ENCODE data around the gene FGD4. TPM values are rescaled to one million over a fixed set of nuclear protein-coding genes. Genes with fewer than 3 reads are reported as not detected.

FGD4 gene
- total and polyA plus RNA-seq, 2 of the 4 experiments (the other 2 are of a cell fraction): 2.1 to 8.8 TPM

DNA sequence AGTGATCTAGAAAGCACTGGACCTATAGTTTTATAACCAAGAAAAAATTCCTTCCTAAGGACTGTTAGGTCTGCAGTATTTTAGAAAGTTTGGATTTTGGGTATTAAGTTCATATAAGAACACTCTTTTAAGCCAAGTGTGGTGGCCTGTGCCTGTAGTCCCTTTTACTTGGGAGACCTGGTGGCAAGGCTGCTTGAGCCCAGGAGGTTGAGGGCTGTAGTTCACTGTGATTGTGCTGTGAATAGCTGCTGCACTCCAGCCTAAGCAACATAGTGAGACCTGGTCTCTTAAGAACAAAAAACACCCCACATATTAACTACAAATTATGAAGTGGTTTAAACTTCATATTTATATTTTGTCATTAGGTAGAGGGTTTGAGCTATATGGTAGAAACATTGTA, 289.4 kb downstream of the FGD4 start:
- dilution Hi-C loops (cut with HindIII; ENCODE audit: low sequenced_read_pairs, unreplicated experiment): no loop called here
- no peak for ATAC-seq (ENCODE audit: low read depth)
- POLR2A ChIA-PET (ENCODE audit: unreplicated experiment): interaction anchor here (0.6 kb wide), 1 partner anchor 9 kb away, joined by 6 read pairs; no protein-coding TSS in a partner anchor

More for the DNA sequence above, 289.4 kb downstream of the FGD4 start:
- Histone ChIP-seq H3K79me1 (ENCODE audit: low read depth in 1 of 2, low read length in 2 of 2) (peaks cover 8 to 59% of the 10 kb centered on the region in 2 experiments), H4K8ac (ENCODE audit: low read depth in 2 of 2, low read length in 2 of 2) (no peak overlapping the region), H4K5ac (ENCODE audit: low read depth, low read length) (no peak overlapping the region), H3K27me3 (ENCODE audit: control insufficient read depth, insufficient read depth, low read length) (no peaks in the 10 kb centered on the region), H3K36me3 (ENCODE audit: control insufficient read depth, insufficient read depth, low read length) (peaks cover 3% of the 10 kb centered on the region; the same call in 1 of the 2 replicates), H2BK15ac (ENCODE audit: low read depth, low read length) (no peak overlapping the region), H3K18ac (ENCODE audit: low read depth, low read length) (no peak overlapping the region), H3K4me3 (ENCODE audit: insufficient read depth, low read depth, low read length) (no peak overlapping the region), H3K56ac (ENCODE audit: extremely low read depth, insufficient read depth, low read length) (no peak overlapping the region), H3K9ac (ENCODE audit: low read depth, low read length) (no peak overlapping the region), H2BK120ac (ENCODE audit: low read depth, low read length) (no peak overlapping the region), H2AFZ (replicated peaks; ENCODE audit: low read length, poor library complexity) (no peak overlapping the region), H3K23ac (ENCODE audit: low read depth, low read length) (no peak overlapping the region), H3K27ac (ENCODE audit: insufficient read depth, low read length) (no peak overlapping the region), H4K20me1 (ENCODE audit: insufficient read depth, low read length) (peaks cover 34% of the 10 kb centered on the region), H2BK5ac (ENCODE audit: low read depth, low read length, poor library complexity, severe bottlenecking) (no peak overlapping the region), H4K91ac (ENCODE audit: insufficient read depth, low read depth, low read length) (no peak overlapping the region), H3K14ac (replicated peaks; ENCODE audit: low read depth, low read length) (no peak overlapping the region), H2BK20ac (ENCODE audit: low read depth, low read length) (no peak overlapping the region), H2AK9ac (replicated peaks; ENCODE audit: low read depth, low read length, poor library complexity) (no peak overlapping the region), H3K4me1 (ENCODE audit: control insufficient read depth, insufficient read depth, low read length) (no peaks in the 10 kb centered on the region), H3K4ac (ENCODE audit: low read depth, low read length) (no peak overlapping the region), H3K4me2 (ENCODE audit: low read depth, low read length) (no peak overlapping the region), H2AK5ac (ENCODE audit: low read depth, low read length) (no peak overlapping the region), H3K9me3 (ENCODE audit: control insufficient read depth, insufficient read depth, low read length) (no peaks in the 10 kb centered on the region), H3K9me1 (ENCODE audit: insufficient read depth, low read length) (no peaks in the 10 kb centered on the region; the same call in 1 of the 2 replicates)
- no TSS peak for BruUV-seq (replicated peaks)
- intact Hi-C loops (cut with micrococcal nuclease): no loop called here
- in situ Hi-C loops (cut with MboI; ENCODE audit: low sequenced_read_pairs): loop anchor here (25.0 kb wide), 1 partner anchor 1026 kb away; the partner anchor contains the start of gene ETFBKMT
- CTCF ChIA-PET: interaction anchor here (1.3 kb wide), 1 partner anchor 14 kb away, joined by 3 read pairs; no protein-coding TSS in a partner anchor
- TF ChIP-seq BHLHE40 (IDR thresholded peaks at IDR 0.05; ENCODE audit: low read depth, low read length) (no peak), NFE2L2 (IDR thresholded peaks at IDR 0.05; ENCODE audit: low read depth, low read length) (no peak), MAFK (IDR thresholded peaks at IDR 0.05; ENCODE audit: low read depth, low read length) (no peak), SMC3 (IDR thresholded peaks at IDR 0.05; ENCODE audit: low read depth, low read length) (no peak), MAZ (IDR thresholded peaks at IDR 0.05; ENCODE audit: borderline replicate concordance, low read depth, low read length) (no peak), CEBPB (IDR thresholded peaks at IDR 0.05; ENCODE audit: low read depth, low read length) (no peak), MXI1 (IDR thresholded peaks at IDR 0.05; ENCODE audit: borderline replicate concordance, low read depth, low read length) (no peak), FOS (IDR thresholded peaks at IDR 0.05; ENCODE audit: low read depth, low read length) (no peak), RAD21 (IDR thresholded peaks at IDR 0.05; ENCODE audit: low read length) (no peak)
- TF ChIP-seq, protein P1, sequence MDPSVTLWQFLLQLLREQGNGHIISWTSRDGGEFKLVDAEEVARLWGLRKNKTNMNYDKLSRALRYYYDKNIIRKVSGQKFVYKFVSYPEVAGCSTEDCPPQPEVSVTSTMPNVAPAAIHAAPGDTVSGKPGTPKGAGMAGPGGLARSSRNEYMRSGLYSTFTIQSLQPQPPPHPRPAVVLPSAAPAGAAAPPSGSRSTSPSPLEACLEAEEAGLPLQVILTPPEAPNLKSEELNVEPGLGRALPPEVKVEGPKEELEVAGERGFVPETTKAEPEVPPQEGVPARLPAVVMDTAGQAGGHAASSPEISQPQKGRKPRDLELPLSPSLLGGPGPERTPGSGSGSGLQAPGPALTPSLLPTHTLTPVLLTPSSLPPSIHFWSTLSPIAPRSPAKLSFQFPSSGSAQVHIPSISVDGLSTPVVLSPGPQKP (IDR thresholded peaks at IDR 0.05; ENCODE audit: borderline replicate concordance, low read depth, low read length): no peak
- TF ChIP-seq, protein P2, sequence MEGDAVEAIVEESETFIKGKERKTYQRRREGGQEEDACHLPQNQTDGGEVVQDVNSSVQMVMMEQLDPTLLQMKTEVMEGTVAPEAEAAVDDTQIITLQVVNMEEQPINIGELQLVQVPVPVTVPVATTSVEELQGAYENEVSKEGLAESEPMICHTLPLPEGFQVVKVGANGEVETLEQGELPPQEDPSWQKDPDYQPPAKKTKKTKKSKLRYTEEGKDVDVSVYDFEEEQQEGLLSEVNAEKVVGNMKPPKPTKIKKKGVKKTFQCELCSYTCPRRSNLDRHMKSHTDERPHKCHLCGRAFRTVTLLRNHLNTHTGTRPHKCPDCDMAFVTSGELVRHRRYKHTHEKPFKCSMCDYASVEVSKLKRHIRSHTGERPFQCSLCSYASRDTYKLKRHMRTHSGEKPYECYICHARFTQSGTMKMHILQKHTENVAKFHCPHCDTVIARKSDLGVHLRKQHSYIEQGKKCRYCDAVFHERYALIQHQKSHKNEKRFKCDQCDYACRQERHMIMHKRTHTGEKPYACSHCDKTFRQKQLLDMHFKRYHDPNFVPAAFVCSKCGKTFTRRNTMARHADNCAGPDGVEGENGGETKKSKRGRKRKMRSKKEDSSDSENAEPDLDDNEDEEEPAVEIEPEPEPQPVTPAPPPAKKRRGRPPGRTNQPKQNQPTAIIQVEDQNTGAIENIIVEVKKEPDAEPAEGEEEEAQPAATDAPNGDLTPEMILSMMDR (conservative IDR thresholded peaks at IDR 0.05; ENCODE audit: low read depth, low read length): no peak
- TF ChIP-seq, protein P3, sequence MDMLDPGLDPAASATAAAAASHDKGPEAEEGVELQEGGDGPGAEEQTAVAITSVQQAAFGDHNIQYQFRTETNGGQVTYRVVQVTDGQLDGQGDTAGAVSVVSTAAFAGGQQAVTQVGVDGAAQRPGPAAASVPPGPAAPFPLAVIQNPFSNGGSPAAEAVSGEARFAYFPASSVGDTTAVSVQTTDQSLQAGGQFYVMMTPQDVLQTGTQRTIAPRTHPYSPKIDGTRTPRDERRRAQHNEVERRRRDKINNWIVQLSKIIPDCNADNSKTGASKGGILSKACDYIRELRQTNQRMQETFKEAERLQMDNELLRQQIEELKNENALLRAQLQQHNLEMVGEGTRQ (IDR thresholded peaks at IDR 0.05; ENCODE audit: low read depth, low read length): no peak
- no peak for DNase-seq

Data from IMR-90 (cell line).